Astrocyte (in vitro differentiated cells and primary cell): Measurements from ENCODE around the gene C1orf87. TPM values are rescaled to one million over a fixed set of nuclear protein-coding genes. Genes with fewer than 3 reads are reported as not detected.

ENCODE experiments used
- DNase-seq: peaks from one replicate; pipeline ENCODE4 v3.0.0-alpha.2; 2010; ENCODE audit warnings: low read depth
- FAIRE-seq: peaks from 2 replicates; lab custom pipeline; 2011; peaks lifted over from hg19 to GRCh38; lab: Jason Lieb, UNC
- H2AFZ ChIP-seq: 2 replicates; pipeline ENCODE4 v1.6.0; 2012; ENCODE audit warnings: low read depth, low read length, inconsistent platforms
- H3K27ac ChIP-seq: 2 replicates; pipeline ENCODE4 v1.5.1; 2011; ENCODE audit warnings: low read depth, low read length, inconsistent platforms
- H3K27me3 ChIP-seq: 2 replicates; pipeline ENCODE4 v1.6.0; 2011; ENCODE audit warnings: low read length, inconsistent platforms; ENCODE audit not compliant: insufficient read depth
- H3K36me3 ChIP-seq: 2 replicates; pipeline ENCODE4 v1.5.1; 2011; ENCODE audit warnings: low read length, inconsistent platforms; ENCODE audit not compliant: insufficient read depth
- H3K4me1 ChIP-seq: 2 replicates; pipeline ENCODE4 v1.5.1; 2011; ENCODE audit warnings: low read length, inconsistent platforms; ENCODE audit not compliant: insufficient read depth
- H3K4me2 ChIP-seq: 2 replicates; pipeline ENCODE4 v1.6.0; 2012; ENCODE audit warnings: low read length, inconsistent platforms
- H3K4me3 ChIP-seq: 2 replicates; pipeline ENCODE4 v1.5.1; 2011; ENCODE audit warnings: low read depth, mild to moderate bottlenecking, low read length, inconsistent platforms; ENCODE audit not compliant: insufficient read depth
- H3K79me2 ChIP-seq: 2 replicates; pipeline ENCODE4 v1.6.0; 2012; ENCODE audit warnings: mild to moderate bottlenecking, low read length, inconsistent platforms; ENCODE audit not compliant: insufficient read depth
- H3K9ac ChIP-seq: 2 replicates; pipeline ENCODE4 v1.6.0; 2012; ENCODE audit warnings: mild to moderate bottlenecking, low read length, inconsistent platforms
- H3K9me3 ChIP-seq: 2 replicates; pipeline ENCODE4 v1.5.1; 2012; ENCODE audit warnings: low read depth, mild to moderate bottlenecking, low read length, inconsistent platforms; ENCODE audit not compliant: insufficient read depth
- H4K20me1 ChIP-seq: 2 replicates; pipeline ENCODE4 v1.6.0; 2012; ENCODE audit warnings: low read length, inconsistent platforms; ENCODE audit not compliant: insufficient read depth
- H3K27ac Mint-ChIP-seq: one replicate; pipeline ENCODE4 v1.8.0; 2021; ENCODE audit warnings: mild to moderate bottlenecking, mixed read lengths; ENCODE audit not compliant: unreplicated experiment
- H3K27me3 Mint-ChIP-seq: one replicate; pipeline ENCODE4 v1.8.0; 2021; ENCODE audit warnings: low read depth, mixed read lengths; ENCODE audit not compliant: unreplicated experiment
- H3K36me3 Mint-ChIP-seq: one replicate; pipeline ENCODE4 v1.8.0; 2021; ENCODE audit warnings: low read depth, mixed read lengths; ENCODE audit not compliant: unreplicated experiment
- H3K4me1 Mint-ChIP-seq: one replicate; pipeline ENCODE4 v1.8.0; 2021; ENCODE audit warnings: low read depth, mixed read lengths; ENCODE audit not compliant: unreplicated experiment
- H3K4me3 Mint-ChIP-seq: one replicate; pipeline ENCODE4 v1.8.0; 2021; ENCODE audit warnings: mild to moderate bottlenecking, moderate library complexity, mixed read lengths; ENCODE audit not compliant: unreplicated experiment
- H3K9me3 Mint-ChIP-seq: one replicate; pipeline ENCODE4 v1.8.0; 2021; ENCODE audit warnings: mild to moderate bottlenecking, mixed read lengths; ENCODE audit not compliant: unreplicated experiment
- EZH2 ChIP-seq: IDR thresholded peaks from 2 replicates; pipeline ENCODE4 v1.6.1; 2012; ENCODE audit warnings: mild to moderate bottlenecking, low read length, inconsistent platforms; ENCODE audit not compliant: insufficient read depth
- total RNA-seq: library from RNA; stranded (reverse); gene quantifications from 2 replicates; pipeline ENCODE4 v1.2.1, GENCODE V29; 2021
- TF ChIP-seq, protein P1 (sequence below): IDR thresholded peaks from 2 replicates; pipeline ENCODE4 v1.5.1; 2011; ENCODE audit warnings: low read depth, mild to moderate bottlenecking, inconsistent platforms, low read length, moderate library complexity; ENCODE audit not compliant: insufficient read depth

The C1orf87 gene
- total RNA-seq, 1 donor from 2014 or later = not detected

DNA sequence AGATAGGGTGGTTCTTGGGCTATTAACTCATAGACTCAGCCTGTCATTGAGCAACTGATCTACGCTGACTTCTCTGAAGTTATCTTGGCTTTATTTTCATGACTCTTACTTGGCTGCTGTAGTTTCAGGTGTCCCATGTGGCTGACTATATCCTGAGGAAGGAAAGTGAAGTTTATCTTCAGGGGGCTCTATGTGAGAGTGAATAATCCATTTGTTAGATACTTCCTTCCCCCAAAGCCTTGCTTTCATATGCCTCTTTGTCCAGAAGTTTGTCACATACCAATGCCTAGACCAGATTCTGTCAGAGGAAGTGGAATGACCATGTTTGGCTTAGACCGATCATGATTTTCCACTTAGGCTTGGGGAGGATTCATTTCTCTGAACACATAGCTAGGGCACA lies 27.9 kb upstream of the C1orf87 start:
- H3K9me3 ChIP-seq = no peaks in the 10 kb centered on the region
- H3K79me2 ChIP-seq = no peaks in the 10 kb centered on the region
- DNase-seq (no peak), FAIRE-seq (no peak)
- no peak overlapping the region for H3K27ac ChIP-seq
- H3K4me1 Mint-ChIP-seq = no peaks in the 10 kb centered on the region
- no peaks in the 10 kb centered on the region for H3K36me3 Mint-ChIP-seq
- no peaks in the 10 kb centered on the region for H4K20me1 ChIP-seq
- H3K9me3 Mint-ChIP-seq = no peaks in the 10 kb centered on the region
- H3K4me2 ChIP-seq = no peak overlapping the region
- H3K27ac Mint-ChIP-seq = no peak overlapping the region
- no peak overlapping the region for H3K4me3 ChIP-seq
- H3K4me1 ChIP-seq = no peaks in the 10 kb centered on the region
- H3K36me3 ChIP-seq = no peaks in the 10 kb centered on the region
- no peaks in the 10 kb centered on the region for H3K27me3 ChIP-seq
- H2AFZ ChIP-seq = no peak overlapping the region
- no peak overlapping the region for H3K4me3 Mint-ChIP-seq
- TF ChIP-seq, protein P1, sequence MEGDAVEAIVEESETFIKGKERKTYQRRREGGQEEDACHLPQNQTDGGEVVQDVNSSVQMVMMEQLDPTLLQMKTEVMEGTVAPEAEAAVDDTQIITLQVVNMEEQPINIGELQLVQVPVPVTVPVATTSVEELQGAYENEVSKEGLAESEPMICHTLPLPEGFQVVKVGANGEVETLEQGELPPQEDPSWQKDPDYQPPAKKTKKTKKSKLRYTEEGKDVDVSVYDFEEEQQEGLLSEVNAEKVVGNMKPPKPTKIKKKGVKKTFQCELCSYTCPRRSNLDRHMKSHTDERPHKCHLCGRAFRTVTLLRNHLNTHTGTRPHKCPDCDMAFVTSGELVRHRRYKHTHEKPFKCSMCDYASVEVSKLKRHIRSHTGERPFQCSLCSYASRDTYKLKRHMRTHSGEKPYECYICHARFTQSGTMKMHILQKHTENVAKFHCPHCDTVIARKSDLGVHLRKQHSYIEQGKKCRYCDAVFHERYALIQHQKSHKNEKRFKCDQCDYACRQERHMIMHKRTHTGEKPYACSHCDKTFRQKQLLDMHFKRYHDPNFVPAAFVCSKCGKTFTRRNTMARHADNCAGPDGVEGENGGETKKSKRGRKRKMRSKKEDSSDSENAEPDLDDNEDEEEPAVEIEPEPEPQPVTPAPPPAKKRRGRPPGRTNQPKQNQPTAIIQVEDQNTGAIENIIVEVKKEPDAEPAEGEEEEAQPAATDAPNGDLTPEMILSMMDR = no peak
- TF ChIP-seq EZH2 = no peak
- H3K9ac ChIP-seq = no peak overlapping the region
- no peaks in the 10 kb centered on the region for H3K27me3 Mint-ChIP-seq

DNA sequence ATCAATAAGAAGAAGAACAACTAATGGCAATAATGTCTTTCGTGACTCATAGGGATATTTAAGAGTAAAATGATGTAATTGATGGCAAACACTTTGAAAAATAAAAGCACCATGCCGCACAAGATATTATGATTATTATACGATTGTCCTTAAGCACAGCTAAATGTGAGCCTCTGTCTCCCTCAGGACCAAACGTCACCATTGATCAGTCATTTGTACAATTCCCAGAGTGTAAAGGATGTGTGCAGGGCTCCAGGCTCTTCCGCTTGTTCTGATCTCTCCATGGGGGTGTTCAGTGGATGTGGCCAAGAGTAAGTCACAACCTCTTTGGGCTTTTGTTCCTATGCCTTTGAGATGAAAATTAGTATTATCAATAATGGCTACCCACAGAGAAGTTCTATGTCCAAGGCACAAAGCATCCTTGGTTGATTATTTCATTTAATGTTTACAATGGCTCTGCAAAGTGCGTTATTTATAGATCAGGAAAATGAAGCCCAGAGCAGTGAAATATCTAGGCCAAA lies 17.7 kb upstream of the C1orf87 start:
- Mint-ChIP-seq H3K27ac (no peak overlapping the region), H3K4me3 (no peak overlapping the region), H3K9me3 (no peaks in the 10 kb centered on the region), H3K27me3 (no peaks in the 10 kb centered on the region), H3K36me3 (no peaks in the 10 kb centered on the region), H3K4me1 (no peaks in the 10 kb centered on the region)
- Histone ChIP-seq H3K36me3 (no peaks in the 10 kb centered on the region), H3K9me3 (no peaks in the 10 kb centered on the region), H2AFZ (no peak overlapping the region), H3K4me3 (no peak overlapping the region), H3K79me2 (no peaks in the 10 kb centered on the region), H3K9ac (no peak overlapping the region), H3K4me2 (no peak overlapping the region), H3K4me1 (no peaks in the 10 kb centered on the region), H3K27ac (no peak overlapping the region), H4K20me1 (no peaks in the 10 kb centered on the region), H3K27me3 (no peaks in the 10 kb centered on the region)
- DNase-seq (no peak), FAIRE-seq (no peak)
- no peak for TF ChIP-seq EZH2
- TF ChIP-seq, protein P1 = no peak

DNA sequence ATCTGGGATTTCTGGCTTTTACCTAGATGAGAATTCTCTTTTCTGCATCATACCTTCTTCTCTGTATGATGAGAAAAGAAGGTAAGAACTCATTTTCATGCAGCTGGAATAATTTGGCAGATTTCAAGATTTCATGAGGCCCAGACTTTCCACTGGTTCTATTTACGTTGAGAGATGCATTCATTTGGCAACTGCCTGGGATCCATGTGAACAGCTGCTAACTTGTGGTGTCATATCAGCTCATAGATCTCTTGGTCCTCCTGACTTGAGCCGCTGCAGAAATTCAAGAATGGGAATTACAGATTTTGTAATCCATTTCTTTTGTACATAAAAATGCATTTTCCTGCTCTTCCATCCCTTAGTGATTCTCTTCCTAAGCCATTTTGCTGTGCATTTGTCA lies 17.1 kb upstream of the C1orf87 start:
- Mint-ChIP-seq H3K4me1 (no peaks in the 10 kb centered on the region), H3K4me3 (no peak overlapping the region), H3K27ac (no peak overlapping the region), H3K9me3 (no peaks in the 10 kb centered on the region), H3K36me3 (no peaks in the 10 kb centered on the region), H3K27me3 (no peaks in the 10 kb centered on the region)
- DNase-seq (no peak), FAIRE-seq (no peak)
- no peak overlapping the region for H3K4me3 ChIP-seq
- no peaks in the 10 kb centered on the region for H3K4me1 ChIP-seq
- no peaks in the 10 kb centered on the region for H3K36me3 ChIP-seq
- H3K27me3 ChIP-seq = no peaks in the 10 kb centered on the region
- H3K79me2 ChIP-seq = no peaks in the 10 kb centered on the region
- H2AFZ ChIP-seq = no peak overlapping the region
- no peak overlapping the region for H3K9ac ChIP-seq
- H3K27ac ChIP-seq = no peak overlapping the region
- H3K9me3 ChIP-seq = no peaks in the 10 kb centered on the region
- TF ChIP-seq EZH2 = no peak
- TF ChIP-seq, protein P1 = no peak
- H4K20me1 ChIP-seq = no peaks in the 10 kb centered on the region
- no peak overlapping the region for H3K4me2 ChIP-seq
